Activated T-cell treated with anti-CD3 and anti-CD28 coated beads for 24 hours (primary cell): ENCODE data around the gene STX2.
"Not testable (repeated sequence)": the region's sequence is repeated elsewhere in the genome, so short reads cannot be mapped to it uniquely, and the experiment has no call there.

Experiments
- DNase-seq: peaks from one replicate; pipeline ENCODE4 v3.0.0-alpha.2; 2020; ENCODE audit warnings: low read depth

The STX2 gene

GRCh38 chr12:130799051-130799450 lies 40.0 kb downstream of the STX2 start:
- no peak for DNase-seq

DNA sequence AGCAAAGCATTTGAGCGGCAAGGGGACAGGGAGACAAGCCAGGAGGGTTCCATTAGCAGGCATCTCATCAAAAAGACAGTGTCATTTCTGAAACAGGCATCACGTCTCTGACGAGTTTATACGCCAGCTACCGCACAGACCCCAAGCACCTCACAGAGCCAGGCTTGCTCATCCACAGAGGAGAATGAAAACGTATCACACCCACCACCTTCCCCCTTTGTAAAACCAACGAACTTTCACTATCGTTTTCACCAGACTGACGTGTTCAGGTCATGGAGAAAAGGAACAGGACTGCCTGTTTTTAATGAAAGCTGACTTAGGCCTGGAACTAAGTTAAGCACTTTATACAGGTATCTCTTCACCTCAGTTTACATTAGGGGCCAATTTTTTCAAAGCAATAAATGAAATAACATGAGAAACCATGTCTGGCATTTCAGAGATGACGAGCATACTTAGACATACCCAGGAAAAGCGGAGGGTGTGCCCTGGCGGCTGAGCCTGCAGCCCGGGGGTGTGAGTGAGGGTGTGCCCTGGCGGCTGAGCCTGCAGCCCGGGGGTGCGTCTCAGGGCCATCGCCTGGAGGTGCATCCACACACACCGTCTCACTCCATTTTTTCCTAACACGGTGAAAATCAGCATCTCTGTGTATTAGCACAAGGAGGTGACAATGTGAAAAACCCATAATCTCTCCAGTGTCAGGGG lies 41.9 kb downstream of the STX2 start:
- DNase-seq: peak; percentile 23

DNA sequence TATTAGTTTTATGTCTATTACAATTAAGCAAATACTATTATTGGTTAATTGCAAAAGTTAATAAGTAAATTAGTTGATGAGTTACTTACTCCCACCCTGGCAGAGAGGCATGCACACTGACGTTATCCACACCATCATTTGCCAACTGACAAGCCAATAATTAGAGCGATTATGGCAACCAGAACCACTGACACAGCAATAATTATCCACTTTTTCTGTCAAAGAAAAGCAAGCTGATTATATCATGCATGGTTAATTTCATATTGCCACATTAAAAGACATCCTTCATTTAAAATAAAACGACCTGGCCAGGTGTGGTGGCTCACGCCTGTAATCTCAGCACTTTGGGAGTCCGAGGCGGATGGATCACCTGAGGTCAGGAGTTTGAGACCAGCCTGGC lies 43.1 kb downstream of the STX2 start:
- no peak for DNase-seq

- no peak for DNase-seq
These were observed 45.5 kb downstream of the STX2 start for GRCh38 chr12:130793554-130793849.

GRCh38 chr12:130792821-130793553 lies 46.1 kb downstream of the STX2 start:
- no peak for DNase-seq

- DNase-seq: no peak
These were observed 47.4 kb downstream of the STX2 start for GRCh38 chr12:130791629-130792028.

GRCh38 chr12:130788515-130788914 lies 50.5 kb downstream of the STX2 start:
- no peak for DNase-seq

DNA sequence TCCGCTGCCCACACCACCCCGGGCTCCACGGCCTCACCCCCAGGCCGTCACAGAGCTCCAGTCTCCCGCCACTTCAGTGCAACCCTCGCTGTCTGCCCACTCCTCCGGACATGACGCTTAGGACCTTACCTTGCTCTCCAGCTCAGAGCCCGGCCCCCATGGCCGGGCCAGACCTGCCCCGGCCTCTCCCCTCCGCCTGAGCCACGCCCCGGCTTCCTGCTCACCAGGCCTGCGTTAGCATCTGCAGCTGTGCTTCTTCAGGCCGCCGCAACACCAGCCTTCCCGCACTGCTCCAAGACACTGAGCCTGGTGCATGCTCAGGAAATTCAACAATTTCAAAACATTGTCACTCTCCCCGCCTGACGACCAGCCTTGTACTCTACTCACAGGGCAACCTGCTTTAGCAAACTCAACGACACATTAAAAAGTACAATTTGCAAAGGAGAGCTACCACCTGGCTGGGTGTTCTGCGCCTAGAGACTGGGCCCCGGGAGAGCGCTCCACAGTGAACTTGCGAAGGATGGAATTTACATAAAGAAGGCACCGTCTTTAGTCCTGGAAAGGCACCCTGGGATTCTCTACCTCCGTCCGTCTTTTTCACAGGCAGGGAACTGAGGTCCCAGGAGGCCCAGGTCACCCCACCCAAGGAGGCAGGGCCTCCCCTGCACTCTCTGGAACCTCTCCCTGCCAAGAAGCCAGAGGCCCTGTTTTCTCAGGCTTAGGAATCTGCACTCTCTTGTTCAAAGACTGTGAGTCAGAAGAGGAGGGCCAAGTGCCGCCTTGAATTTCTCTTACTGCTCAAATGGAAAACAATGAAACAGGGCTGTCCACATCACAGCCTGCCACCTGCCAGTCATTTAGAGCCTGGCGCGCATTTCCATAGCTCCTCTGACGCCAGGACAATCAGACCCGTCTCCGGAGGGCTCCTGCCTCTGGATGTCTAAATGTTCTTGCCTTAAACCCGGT lies 51.3 kb downstream of the STX2 start:
- DNase-seq: no peak

DNA sequence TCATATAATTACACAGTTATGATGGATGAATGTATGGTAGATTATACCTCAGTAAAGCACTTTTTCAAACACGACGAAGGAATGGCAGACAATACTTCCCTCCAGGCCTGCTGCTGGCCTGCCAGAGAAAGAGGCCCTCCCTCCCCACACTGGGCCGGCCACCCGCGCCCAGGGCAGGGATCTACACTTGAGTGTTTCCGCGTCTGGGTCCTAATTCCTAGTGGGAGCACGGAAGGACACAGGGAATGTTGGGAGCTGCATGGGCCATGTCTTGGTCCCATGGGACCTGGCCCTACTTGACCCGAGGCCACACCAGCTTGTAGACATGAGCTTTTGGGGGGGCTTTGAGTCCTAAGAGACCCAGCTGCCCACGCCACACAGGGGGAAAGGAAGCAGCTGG lies 52.0 kb downstream of the STX2 start:
- DNase-seq: no peak

- DNase-seq: no peak
These were observed 55.8 kb downstream of the STX2 start for GRCh38 chr12:130783110-130783715.

DNA sequence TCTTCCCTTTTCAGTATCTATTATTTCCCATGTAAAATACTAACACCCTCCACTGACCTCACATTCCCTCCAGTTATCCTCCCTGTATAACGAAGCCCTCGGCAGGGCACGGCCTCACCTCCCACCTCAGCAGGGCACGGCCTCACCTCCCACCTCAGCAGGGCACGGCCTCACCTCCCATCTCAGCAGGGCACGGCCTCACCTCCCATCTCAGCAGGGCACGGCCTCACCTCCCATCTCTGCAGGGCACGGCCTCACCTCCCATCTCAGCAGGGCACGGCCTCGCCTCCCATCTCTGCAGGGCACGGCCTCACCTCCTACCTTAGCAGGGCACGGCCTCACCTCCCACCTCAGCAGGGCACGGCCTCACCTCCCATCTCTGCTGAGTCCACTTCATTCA lies 56.8 kb downstream of the STX2 start:
- not testable (repeated sequence) for DNase-seq

DNA sequence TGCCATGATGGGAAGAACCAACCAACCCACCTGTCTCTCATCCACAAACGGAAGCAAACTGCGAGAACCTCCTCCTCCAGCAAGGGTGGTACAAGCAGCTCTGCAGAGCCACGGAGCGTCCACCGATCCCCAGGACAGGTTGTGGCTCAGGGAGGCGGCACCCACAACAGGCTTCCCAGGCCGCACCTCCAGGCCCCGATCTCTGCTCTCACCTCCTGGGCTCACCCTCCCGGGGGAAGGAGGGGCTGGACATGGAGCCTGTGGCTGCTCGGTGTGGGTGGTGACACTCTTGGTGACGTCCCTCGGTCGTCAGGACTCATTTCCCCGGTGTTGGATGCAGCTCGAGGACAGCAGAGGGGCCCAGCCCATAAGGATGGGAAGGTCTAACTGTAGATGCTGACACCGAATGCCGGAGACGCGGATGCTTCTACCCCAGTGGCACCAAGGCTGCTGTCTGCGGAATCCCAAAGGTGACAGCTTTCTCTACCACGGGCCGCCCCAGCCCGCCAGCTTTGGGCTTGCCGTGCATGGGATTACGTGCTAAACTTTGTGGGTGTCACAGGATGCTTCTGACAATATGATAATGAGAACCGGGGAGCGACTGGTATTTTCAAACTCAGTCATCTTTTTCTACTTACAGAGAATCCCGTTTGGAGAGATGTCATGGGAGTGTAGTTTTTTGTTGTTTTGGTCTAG lies 58.0 kb downstream of the STX2 start:
- no peak for DNase-seq

DNA sequence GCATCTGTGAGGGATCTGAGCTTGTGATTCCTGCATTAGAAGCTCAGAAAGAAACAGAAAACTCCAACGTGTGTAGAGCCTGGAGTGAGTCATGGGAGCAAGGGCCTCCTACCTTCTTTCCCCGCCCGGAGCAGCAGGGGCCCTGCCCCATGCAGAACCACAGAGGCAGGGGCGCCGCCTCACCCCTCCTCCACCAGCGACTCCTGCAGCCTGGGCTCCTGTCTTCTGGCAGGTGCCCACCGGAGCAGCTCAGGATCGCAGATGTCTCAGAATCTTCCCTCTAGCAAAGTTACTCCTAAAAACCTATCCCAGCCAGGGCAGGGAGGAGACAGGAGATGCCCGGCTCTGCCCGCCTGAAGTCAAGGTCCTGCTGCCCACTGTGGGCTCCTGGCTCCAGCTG lies 58.7 kb downstream of the STX2 start:
- no peak for DNase-seq

DNA sequence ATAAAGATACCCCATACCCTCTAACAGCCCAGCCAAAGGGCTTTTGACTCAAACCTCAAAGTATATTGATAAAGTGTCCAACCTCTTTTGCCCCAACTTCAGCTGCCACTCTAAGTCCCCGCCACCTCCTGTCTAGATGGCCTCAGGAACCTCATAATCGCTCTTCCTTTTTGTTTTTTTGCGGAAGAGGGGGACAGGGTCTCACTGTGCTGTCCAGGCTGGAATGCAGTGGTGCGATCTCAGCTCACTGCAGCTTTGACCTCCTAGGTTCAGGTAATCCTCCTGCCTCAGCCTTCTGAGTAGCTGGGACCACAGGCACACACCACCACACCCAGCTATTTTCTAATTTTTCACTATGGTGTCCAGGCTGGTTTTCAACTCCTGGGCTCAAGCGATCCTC lies 60.3 kb downstream of the STX2 start:
- no peak for DNase-seq

DNA sequence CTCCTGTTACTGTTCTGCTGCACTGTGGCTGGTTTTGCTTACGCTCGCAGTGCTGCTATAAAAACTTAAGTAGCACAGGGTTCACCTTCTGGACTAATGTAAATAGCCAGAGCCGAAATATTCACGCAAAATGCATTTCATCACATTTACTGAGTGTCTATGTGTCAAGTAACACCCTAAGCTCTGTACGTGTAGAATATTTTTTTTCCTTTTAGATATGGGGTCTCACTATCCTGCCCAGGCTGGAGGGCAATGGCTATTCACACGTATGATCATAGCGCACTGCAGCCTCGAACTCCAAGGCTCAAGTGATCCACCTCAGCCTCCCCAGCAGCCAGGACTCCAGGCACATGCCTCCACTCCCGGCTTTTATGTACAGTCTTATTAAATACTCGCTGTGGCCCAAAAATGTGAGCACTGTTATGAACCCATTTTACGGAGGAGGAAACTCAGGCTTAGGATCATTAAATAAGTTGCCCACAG lies 62.2 kb downstream of the STX2 start:
- no peak for DNase-seq

DNA sequence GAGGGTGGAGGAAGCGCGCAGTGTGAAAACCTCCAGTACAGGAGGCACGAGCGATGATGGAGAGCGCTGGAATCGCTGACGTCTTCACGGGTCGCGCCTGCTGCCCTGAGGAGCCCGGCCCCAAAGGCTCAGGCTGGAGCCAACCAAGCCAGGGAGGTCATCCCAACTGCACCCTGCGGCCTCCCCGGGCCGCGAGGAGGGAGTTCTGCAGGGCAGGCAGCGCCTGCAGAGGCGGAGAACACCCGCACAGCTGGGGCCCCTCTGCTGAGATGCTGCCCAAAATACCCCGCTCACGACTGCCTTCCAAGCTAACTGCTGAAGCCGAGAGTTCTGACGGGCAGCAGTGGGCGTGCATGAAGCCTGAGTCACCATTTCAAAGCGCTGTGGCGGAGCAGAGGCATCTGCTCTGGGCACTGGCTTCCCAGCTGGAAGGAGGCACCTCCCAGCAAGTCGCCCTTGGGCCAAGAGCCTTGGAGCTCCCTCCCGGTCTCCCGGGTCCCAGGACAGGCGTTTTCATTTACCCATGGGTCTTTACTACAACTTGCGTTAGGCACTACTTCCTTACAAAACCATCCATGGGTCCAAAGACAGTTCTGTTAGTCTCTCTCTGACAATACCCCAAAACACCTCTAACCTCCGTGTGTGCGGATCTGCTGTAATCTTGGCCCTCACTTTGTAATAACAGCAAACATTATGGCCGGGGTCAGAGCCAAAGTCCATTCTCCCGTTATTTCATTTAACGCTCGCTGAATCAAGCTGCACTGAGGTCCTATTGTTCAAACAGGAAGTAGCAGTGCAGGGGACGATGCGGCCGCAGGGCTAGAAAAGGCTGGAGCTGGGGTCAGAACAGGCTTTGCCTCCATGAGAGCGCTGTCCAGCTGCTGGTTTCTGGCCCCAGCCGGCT lies 62.8 kb downstream of the STX2 start:
- DNase-seq: peak; percentile 62

DNA sequence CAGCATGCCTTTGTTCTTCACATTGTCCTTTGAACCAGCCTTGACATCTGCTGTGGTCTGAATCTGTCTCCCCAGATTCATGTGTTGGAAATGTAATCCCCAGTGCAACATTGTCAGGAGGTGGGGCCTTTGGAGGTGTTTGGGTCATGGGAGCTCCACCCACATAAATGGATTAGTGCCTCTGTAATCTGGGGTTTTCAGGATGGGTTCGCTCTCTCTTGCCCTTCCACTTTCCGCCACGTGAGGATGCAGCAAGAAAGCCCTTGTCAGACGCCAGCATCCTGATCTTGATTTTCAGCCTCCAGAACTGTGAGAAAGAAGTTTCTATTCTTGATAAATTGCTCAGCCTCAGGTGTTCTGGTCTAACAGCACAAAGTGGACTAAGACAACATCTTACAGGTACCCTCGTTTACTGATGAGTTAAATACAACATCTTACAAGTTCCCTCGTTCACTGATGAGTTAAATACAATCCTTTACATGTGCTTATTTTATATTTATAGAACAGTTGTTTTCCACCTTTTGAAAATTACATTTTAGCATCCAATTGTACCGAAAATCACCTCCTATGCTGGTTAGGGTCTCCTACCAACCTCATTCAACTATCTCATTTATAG lies 68.5 kb downstream of the STX2 start:
- no peak for DNase-seq

DNA sequence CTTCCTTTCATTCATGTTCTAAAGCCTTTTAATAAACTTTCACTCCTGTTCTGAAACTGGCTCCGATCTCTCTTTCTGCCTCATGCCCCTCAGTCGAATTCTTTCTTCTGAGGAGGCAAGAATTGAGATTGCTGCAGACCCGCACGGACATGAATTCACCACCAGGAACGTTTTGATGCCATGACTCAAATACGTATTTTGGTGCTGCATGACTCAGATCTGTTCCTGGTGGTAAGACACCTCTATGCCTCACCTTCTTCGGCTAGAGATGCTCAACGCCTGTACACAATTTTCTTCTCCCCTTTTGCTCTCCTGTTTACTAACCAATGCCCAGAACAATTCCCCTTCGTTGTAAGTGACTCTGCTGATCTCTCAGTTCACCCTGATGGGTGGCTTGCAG lies 70.9 kb downstream of the STX2 start:
- DNase-seq: no peak

- DNase-seq: no peak
These were observed 72.6 kb downstream of the STX2 start for GRCh38 chr12:130766470-130766869.

DNA sequence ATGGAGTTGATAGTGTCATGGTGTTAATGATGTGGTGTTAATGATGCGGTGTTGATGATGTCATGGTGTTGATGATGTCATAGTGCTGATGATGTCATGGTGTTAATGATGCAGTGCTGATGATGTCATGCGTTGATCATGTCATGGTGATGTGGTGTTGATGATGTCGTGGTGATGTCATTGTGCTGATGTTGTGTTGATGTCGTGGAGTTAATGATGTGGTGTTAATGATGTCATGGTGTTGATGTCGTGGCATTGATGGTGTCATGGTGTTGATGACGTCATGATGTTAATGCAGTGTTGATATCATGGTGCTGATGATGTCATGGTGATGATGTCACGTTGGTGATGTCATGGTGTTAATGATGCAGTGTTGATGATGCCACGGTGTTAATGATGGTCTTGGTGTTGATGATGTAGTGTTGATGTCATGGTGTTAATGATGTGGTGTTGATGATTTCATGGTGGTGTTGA lies 73.8 kb downstream of the STX2 start:
- no peak for DNase-seq
